HCT116 (cell line): ENCODE results near the gene ANP32B. TPM values are rescaled to one million over a fixed set of nuclear protein-coding genes. Genes with fewer than 3 reads are reported as not detected.

ENCODE experiments used
- ATAC-seq: fragments of 200-7000 bp; cut with Tn5 transposase; 2 replicates; pipeline ENCODE4 v1.9.1; 2020; ENCODE audit warnings: mild to moderate bottlenecking, moderate library complexity
- Bru-seq: library from RNA; stranded (reverse); fragments of 400-500 nt; gene quantifications from one replicate; lab custom pipeline; 2021; lab: Mats Ljungman, UMichigan
- BruChase-seq, 2 experiments: library from RNA; stranded (reverse); fragments of 400-500 nt; gene quantifications; one replicate each; lab custom pipeline; 2021; lab: Mats Ljungman, UMichigan
- BruUV-seq: library from RNA; stranded (reverse); fragments of 400-500 nt; replicated peaks from 2 replicates; lab custom pipeline; 2021; lab: Mats Ljungman, UMichigan
- CTCF ChIA-PET: fragments of 300-600 bp; sonication (Branson Sonifier 250); formaldehyde crosslinking; loops from one replicate; lab custom pipeline; 2021; ENCODE audit warnings: antibody characterized with exemption; lab: Charles Lee
- POLR2A ChIA-PET: fragments of 300-600, 350-600 bp; sonication (Branson Sonifier 250); formaldehyde crosslinking; loops from one replicate; lab custom pipeline; 2021; ENCODE audit warnings: antibody characterized with exemption; lab: Charles Lee
- RAD21 ChIA-PET, 2 experiments: fragments of 300-600 bp; sonication (Branson Sonifier 250); formaldehyde crosslinking; loops; one replicate each; lab custom pipeline; 2023; ENCODE audit warnings: low total read pairs in 2 of 2; ENCODE audit not compliant: uncharacterized antibody in 2 of 2, unreplicated experiment in 2 of 2, low non-redundant PET in 1 of 2; lab: Charles Lee
- DNase-seq: peaks from one replicate; pipeline ENCODE4 v3.0.0-alpha.2; 2010; ENCODE audit warnings: low read depth, low spot score
- H2AFZ ChIP-seq: fragments of 200-600 bp; shearing (Covaris generic), sonication (generic); 2 replicates; pipeline ENCODE4 v1.6.1; 2017; ENCODE audit warnings: low read depth, mixed run types, mixed read lengths, antibody characterized with exemption, low read length; ENCODE audit not compliant: poor library complexity, severe bottlenecking
- H3K27ac ChIP-seq: 2 replicates; pipeline ENCODE4 v1.5.1; 2012; ENCODE audit warnings: low read depth, low read length
- H3K27me3 ChIP-seq: fragments of 200-600 bp; sonication (generic); 2 replicates; pipeline ENCODE4 v1.6.1; 2016; ENCODE audit warnings: mixed run types, low read length, mixed read lengths; ENCODE audit not compliant: insufficient read depth
- H3K36me3 ChIP-seq, 2 experiments: fragments of 200-500 bp in 1 of 2; fragments of 200-600 bp in 1 of 2; sonication (Bioruptor generic) in 1 of 2; sonication (generic) in 1 of 2; 2 replicates each; pipeline versions ENCODE4 v1.5.1 to v1.6.1; 2014 to 2016; ENCODE audit warnings: low read length in 2 of 2, inconsistent platforms in 1 of 2, mixed read lengths in 1 of 2, mixed run types in 1 of 2; ENCODE audit not compliant: insufficient read depth in 2 of 2, control insufficient read depth in 1 of 2
- H3K4me1 ChIP-seq, 2 experiments: fragments of 200-600 bp in 1 of 2; sonication (generic) in 1 of 2; 2 replicates each; pipeline versions ENCODE4 v1.5.1 to v1.6.1; 2012 to 2017; ENCODE audit warnings: low read length in 2 of 2, inconsistent platforms in 1 of 2, mild to moderate bottlenecking in 1 of 2, mixed read lengths in 1 of 2, mixed run types in 1 of 2, moderate library complexity in 1 of 2; ENCODE audit not compliant: insufficient read depth in 2 of 2, control insufficient read depth in 1 of 2
- H3K4me2 ChIP-seq: fragments of 200-600 bp; sonication (generic); 2 replicates; pipeline ENCODE4 v1.6.1; 2017; ENCODE audit warnings: mixed run types, low read length, mixed read lengths
- H3K4me3 ChIP-seq, 2 experiments: fragments of 200-600 bp in 1 of 2; sonication (generic) in 1 of 2; replicated peaks in 1 of 2; 2 replicates each; pipeline ENCODE4 v1.5.1; 2011 to 2016; ENCODE audit warnings: low read length in 2 of 2, control low read depth in 1 of 2, low read depth in 1 of 2, mild to moderate bottlenecking in 1 of 2, mixed read lengths in 1 of 2, mixed run types in 1 of 2
- H3K79me2 ChIP-seq: fragments of 200-600 bp; sonication (generic); 2 replicates; pipeline ENCODE4 v1.6.1; 2017; ENCODE audit warnings: mild to moderate bottlenecking, mixed run types, low read length, moderate library complexity, mixed read lengths; ENCODE audit not compliant: insufficient read depth
- H3K9ac ChIP-seq: fragments of 200-600 bp; sonication (generic); 2 replicates; pipeline ENCODE4 v1.6.1; 2016; ENCODE audit warnings: low read length, mixed read lengths
- H3K9me2 ChIP-seq: fragments of 200-600 bp; sonication (generic), shearing (Covaris generic); 2 replicates; pipeline ENCODE4 v1.6.1; 2017; ENCODE audit warnings: mixed run types, mild to moderate bottlenecking, moderate library complexity; ENCODE audit not compliant: insufficient read depth
- H3K9me3 ChIP-seq, 2 experiments: fragments of 200-500 bp in 1 of 2; fragments of 200-600 bp in 1 of 2; sonication (Bioruptor generic) in 1 of 2; sonication (generic) in 1 of 2; 2 replicates each; pipeline ENCODE4 v1.6.1; 2014 to 2017; ENCODE audit warnings: low read length in 2 of 2, mixed read lengths in 2 of 2, inconsistent platforms in 1 of 2, low read depth in 1 of 2, mild to moderate bottlenecking in 1 of 2, mixed run types in 1 of 2, moderate library complexity in 1 of 2; ENCODE audit not compliant: control insufficient read depth in 1 of 2, insufficient read depth in 1 of 2
- H4K20me1 ChIP-seq: fragments of 200-600 bp; sonication (generic), shearing (Covaris generic); 2 replicates; pipeline ENCODE4 v1.6.1; 2017; ENCODE audit warnings: mixed run types, mild to moderate bottlenecking, moderate library complexity; ENCODE audit not compliant: insufficient read depth
- CBX3 ChIP-seq: IDR thresholded peaks from 2 replicates; pipeline ENCODE4 v1.6.1; 2012; ENCODE audit warnings: low read depth
- EGR1 ChIP-seq: IDR thresholded peaks from 2 replicates; pipeline ENCODE4 v1.6.1; 2012; ENCODE audit warnings: low read depth
- EZH2 ChIP-seq: fragments of 200-600 bp; sonication (generic); IDR thresholded peaks from 2 replicates; pipeline ENCODE4 v1.6.1; 2017; ENCODE audit warnings: antibody characterized with exemption, mixed run types
- EZH2phosphoT487 ChIP-seq: fragments of 200-600 bp; IDR thresholded peaks from 2 replicates; pipeline ENCODE4 v1.6.1; 2018; ENCODE audit warnings: antibody characterized with exemption, borderline replicate concordance
- POLR2A ChIP-seq: IDR thresholded peaks from 2 replicates; pipeline ENCODE4 v1.7.0; 2011; ENCODE audit warnings: borderline replicate concordance; ENCODE audit not compliant: insufficient read depth, insufficient read length; ENCODE audit errors: extremely low read depth
- POLR2AphosphoS5 ChIP-seq: IDR thresholded peaks from 2 replicates; pipeline ENCODE4 v1.6.1; 2011; ENCODE audit warnings: mild to moderate bottlenecking, low read depth, low read length, moderate library complexity
- RAD21 ChIP-seq: IDR thresholded peaks from 2 replicates; pipeline ENCODE4 v1.6.1; 2012; ENCODE audit warnings: low read depth, mild to moderate bottlenecking
- SIN3A ChIP-seq: IDR thresholded peaks from 2 replicates; pipeline ENCODE4 v1.6.1; 2012; ENCODE audit warnings: low read depth
- SP1 ChIP-seq: IDR thresholded peaks from 2 replicates; pipeline ENCODE4 v1.6.1; 2012; ENCODE audit warnings: low read depth
- TCF7L2 ChIP-seq: IDR thresholded peaks from 2 replicates; pipeline ENCODE4 v1.7.0; 2011; ENCODE audit warnings: borderline replicate concordance, inconsistent platforms; ENCODE audit not compliant: insufficient read depth, insufficient read length; ENCODE audit errors: extremely low read depth
- YY1 ChIP-seq: IDR thresholded peaks from 2 replicates; pipeline ENCODE4 v1.6.1; 2011; ENCODE audit warnings: low read length, low read depth, moderate library complexity, mild to moderate bottlenecking; ENCODE audit not compliant: insufficient replicate concordance; ENCODE audit errors: extremely low read depth
- ZFX ChIP-seq: fragments of 450-650 bp; IDR thresholded peaks from 2 replicates; pipeline ENCODE4 v1.6.1; 2017
- intact Hi-C: fragments of 100-400 bp; cut with micrococcal nuclease; formaldehyde crosslinking; loops from 2 replicates; pipeline ENCODE4 v1.10.0; 2022
- long read RNA-seq: library from polyadenylated mRNA; unstranded; transcript quantifications from one replicate; pipeline ENCODE4 v2.0.0, GENCODE V29; 2021; ENCODE audit not compliant: unreplicated experiment
- polyA plus RNA-seq: library from polyadenylated mRNA; unstranded; fragments of >200 nt; gene quantifications from 2 replicates; pipeline ENCODE4 v1.2.1, GENCODE V29; 2012; ENCODE audit warnings: missing spikeins
- total RNA-seq: library from RNA; stranded (reverse); gene quantifications from one replicate; pipeline ENCODE4 v1.2.1, GENCODE V29; 2021; ENCODE audit not compliant: unreplicated experiment
- TF ChIP-seq, protein P1 (sequence below): IDR thresholded peaks from 2 replicates; pipeline ENCODE4 v1.6.1; 2011; ENCODE audit warnings: mild to moderate bottlenecking, low read length, moderate library complexity; ENCODE audit not compliant: insufficient replicate concordance; ENCODE audit errors: extremely low read depth
- TF ChIP-seq, protein P2 (sequence below): IDR thresholded peaks from 2 replicates; pipeline ENCODE4 v1.6.1; 2012
- TF ChIP-seq, protein P3 (sequence below), 3 experiments: fragments of 200-600 bp in 1 of 3; sonication (generic) in 1 of 3; IDR thresholded peaks in 2 of 3; conservative IDR thresholded peaks in 1 of 3; 2 replicates each; pipeline ENCODE4 v1.5.1; 2012 to 2017; ENCODE audit warnings: low read depth in 2 of 3, low read length in 2 of 3, antibody characterized with exemption in 1 of 3, borderline replicate concordance in 1 of 3, control low read depth in 1 of 3, mild to moderate bottlenecking in 1 of 3, mixed read lengths in 1 of 3, mixed run types in 1 of 3, moderate library complexity in 1 of 3; ENCODE audit not compliant: insufficient read depth in 1 of 3

The ANP32B gene
- total RNA-seq (206 TPM), Bru-seq, nascent RNA (percentile 97 among the genes with signal in this experiment), BruChase-seq, experiment 1, labeled RNA remaining after a 6-hour chase (percentile 94 among the genes with signal in this experiment), BruChase-seq, experiment 2, labeled RNA remaining after a 2-hour chase (percentile 92 among the genes with signal in this experiment)
- 164 and 188 TPM in 2 replicates for polyA plus RNA-seq
- long read RNA-seq, transcript ANP32B-201 (7 exons, 1,463 nt) = major isoform, 305 of 342 reads
- long read RNA-seq, partial matches to known transcripts = 16 of 342 reads
- long read RNA-seq, other reads (novel, unspliced or antisense) = 21 of 342 reads

DNA sequence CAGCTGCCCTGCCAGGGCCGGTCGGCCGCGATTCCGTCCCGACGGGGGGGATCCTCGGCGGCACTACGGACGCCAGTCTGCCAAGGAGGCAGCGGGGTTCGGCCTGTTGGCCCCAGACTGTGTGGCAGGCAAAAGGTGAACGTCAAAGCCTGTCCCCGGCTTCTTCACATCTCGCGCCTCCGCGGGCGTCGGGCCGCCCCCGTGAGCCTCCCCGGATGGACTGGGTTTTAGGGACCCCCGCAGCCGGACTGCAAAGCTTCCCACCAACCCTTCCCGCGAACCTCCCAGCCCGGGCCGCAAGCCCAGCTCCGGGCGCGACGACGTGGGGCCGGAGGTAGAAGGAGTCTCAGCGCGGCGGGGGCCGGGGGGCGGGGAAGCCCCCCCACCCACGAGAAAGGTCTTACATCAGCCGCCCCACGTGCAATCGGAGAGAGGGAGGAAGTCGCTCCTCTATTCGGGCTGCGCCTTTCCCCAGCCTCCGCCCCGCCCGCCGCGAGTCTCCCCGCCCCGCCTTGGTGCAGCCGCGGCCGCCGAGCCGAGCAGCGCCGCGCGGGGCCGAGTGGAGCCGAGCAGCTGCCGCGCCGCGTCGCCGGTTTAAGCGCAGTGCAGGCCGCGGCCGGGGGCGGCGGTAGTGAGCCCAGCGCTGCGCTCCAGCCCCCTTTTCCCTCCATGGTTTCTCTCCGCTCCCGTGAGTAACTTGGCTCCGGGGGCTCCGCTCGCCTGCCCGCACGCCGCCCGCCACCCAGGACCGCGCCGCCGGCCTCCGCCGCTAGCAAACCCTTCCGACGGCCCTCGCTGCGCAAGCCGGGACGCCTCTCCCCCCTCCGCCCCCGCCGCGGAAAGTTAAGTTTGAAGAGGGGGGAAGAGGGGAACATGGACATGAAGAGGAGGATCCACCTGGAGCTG lies at the start of gene ANP32B:
Gene ANP32B (plus strand): TSS at position 659 of the 906 bp plus-strand sequence. CDS start 215 bp downstream, at position 874.
- ATAC-seq (peak; percentile 87), DNase-seq (peak; percentile 53)
- Histone ChIP-seq H3K9me3 (no peaks in the 10 kb centered on the region), H3K79me2 (peaks cover 43% of the 10 kb centered on the region), H3K36me3 (no peaks in the 10 kb centered on the region; a peak in 1 of 4 replicates), H3K27me3 (no peaks in the 10 kb centered on the region), H3K4me3 (peak within 1 kb of the TSS; percentile 75 to 86), H2AFZ (peak within 1 kb of the TSS; percentile 32), H3K4me2 (peak within 1 kb of the TSS; percentile 93), H3K4me1 (peaks cover 16 to 47% of the 10 kb centered on the region in 2 experiments), H3K9ac (peak within 1 kb of the TSS; percentile 99), H3K9me2 (no peaks in the 10 kb centered on the region), H3K27ac (peak within 1 kb of the TSS; percentile 98), H4K20me1 (peaks cover 6% of the 10 kb centered on the region; the same call in 1 of the 2 replicates)
- ChIA-PET RAD21 (interaction anchor here in 1 of 2 experiments (0.6 kb wide), 1 partner anchor 60 kb away, joined by 4 read pairs; no protein-coding TSS in a partner anchor), POLR2A (interaction anchor here (0.9 to 1.6 kb wide), 3 partner anchors 60 to 349 kb away, joined by 3 read pairs; partner anchors contain the start of genes NANS, NCBP1, TRMO and TSTD2), CTCF (interaction anchor here (0.6 to 2.4 kb wide), 2 partner anchors 60 to 80 kb away, joined by 3 to 7 read pairs; no protein-coding TSS in a partner anchor)
- intact Hi-C loops = loop anchor here (2.0 kb wide), 1 partner anchor 60 kb away; the partner anchor contains the start of gene TRMO
- BruUV-seq = TSS peak; percentile 72
- TF ChIP-seq RAD21 = no peak
- TF ChIP-seq, protein P1, sequence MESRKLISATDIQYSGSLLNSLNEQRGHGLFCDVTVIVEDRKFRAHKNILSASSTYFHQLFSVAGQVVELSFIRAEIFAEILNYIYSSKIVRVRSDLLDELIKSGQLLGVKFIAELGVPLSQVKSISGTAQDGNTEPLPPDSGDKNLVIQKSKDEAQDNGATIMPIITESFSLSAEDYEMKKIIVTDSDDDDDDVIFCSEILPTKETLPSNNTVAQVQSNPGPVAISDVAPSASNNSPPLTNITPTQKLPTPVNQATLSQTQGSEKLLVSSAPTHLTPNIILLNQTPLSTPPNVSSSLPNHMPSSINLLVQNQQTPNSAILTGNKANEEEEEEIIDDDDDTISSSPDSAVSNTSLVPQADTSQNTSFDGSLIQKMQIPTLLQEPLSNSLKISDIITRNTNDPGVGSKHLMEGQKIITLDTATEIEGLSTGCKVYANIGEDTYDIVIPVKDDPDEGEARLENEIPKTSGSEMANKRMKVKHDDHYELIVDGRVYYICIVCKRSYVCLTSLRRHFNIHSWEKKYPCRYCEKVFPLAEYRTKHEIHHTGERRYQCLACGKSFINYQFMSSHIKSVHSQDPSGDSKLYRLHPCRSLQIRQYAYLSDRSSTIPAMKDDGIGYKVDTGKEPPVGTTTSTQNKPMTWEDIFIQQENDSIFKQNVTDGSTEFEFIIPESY = no peak
- TF ChIP-seq, protein P2, sequence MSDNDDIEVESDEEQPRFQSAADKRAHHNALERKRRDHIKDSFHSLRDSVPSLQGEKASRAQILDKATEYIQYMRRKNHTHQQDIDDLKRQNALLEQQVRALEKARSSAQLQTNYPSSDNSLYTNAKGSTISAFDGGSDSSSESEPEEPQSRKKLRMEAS = peak; percentile 96
- TF ChIP-seq, protein P3, sequence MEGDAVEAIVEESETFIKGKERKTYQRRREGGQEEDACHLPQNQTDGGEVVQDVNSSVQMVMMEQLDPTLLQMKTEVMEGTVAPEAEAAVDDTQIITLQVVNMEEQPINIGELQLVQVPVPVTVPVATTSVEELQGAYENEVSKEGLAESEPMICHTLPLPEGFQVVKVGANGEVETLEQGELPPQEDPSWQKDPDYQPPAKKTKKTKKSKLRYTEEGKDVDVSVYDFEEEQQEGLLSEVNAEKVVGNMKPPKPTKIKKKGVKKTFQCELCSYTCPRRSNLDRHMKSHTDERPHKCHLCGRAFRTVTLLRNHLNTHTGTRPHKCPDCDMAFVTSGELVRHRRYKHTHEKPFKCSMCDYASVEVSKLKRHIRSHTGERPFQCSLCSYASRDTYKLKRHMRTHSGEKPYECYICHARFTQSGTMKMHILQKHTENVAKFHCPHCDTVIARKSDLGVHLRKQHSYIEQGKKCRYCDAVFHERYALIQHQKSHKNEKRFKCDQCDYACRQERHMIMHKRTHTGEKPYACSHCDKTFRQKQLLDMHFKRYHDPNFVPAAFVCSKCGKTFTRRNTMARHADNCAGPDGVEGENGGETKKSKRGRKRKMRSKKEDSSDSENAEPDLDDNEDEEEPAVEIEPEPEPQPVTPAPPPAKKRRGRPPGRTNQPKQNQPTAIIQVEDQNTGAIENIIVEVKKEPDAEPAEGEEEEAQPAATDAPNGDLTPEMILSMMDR (IDR thresholded peaks at IDR 0.05 in 2 of 3, conservative IDR thresholded peaks at IDR 0.05 in 1 of 3; ENCODE audit: borderline replicate concordance in 1 of 3, insufficient read depth in 1 of 3, low read depth in 2 of 3, low read length in 2 of 3) = peak; percentile 32 to 65 (median 59); a peak in 5 of 6 replicates
- TF ChIP-seq EGR1 = peak; percentile 51; the same call in 1 of the 2 replicates
- peak; percentile 77 for TF ChIP-seq POLR2AphosphoS5
- TF ChIP-seq SP1 = peak; percentile 19; the same call in 1 of the 2 replicates
- TF ChIP-seq YY1 = peak; percentile 78
- no peak for TF ChIP-seq TCF7L2
- no peak for TF ChIP-seq EZH2
- no peak for TF ChIP-seq POLR2A
- TF ChIP-seq SIN3A = peak; percentile 42; the same call in 1 of the 2 replicates
- 0 out of 2 replicates have a peak, but pooled peaks have one; percentile 40 for TF ChIP-seq CBX3
- peak; percentile 49 for TF ChIP-seq ZFX
- TF ChIP-seq EZH2phosphoT487 = no peak
